ENCODE measurements around the gene MED17.

MED17 gene

GRCh38 chr11:93761910-93762309 lies 22.2 kb upstream of the MED17 start:
- no peak overlapping the region for H3K4me3 ChIP-seq (ENCODE audit: low read depth, low read length)
- TF ChIP-seq CTCF (IDR thresholded peaks at IDR 0.05; ENCODE audit: low read depth, low read length) = no peak

GRCh38 chr11:93765551-93765950 lies 18.5 kb upstream of the MED17 start:
- H3K4me3 ChIP-seq (ENCODE audit: low read depth, low read length) = no peak overlapping the region
- no peak for TF ChIP-seq CTCF (IDR thresholded peaks at IDR 0.05; ENCODE audit: low read depth, low read length)

GRCh38 chr11:93766504-93766903 lies 17.6 kb upstream of the MED17 start:
- TF ChIP-seq CTCF (IDR thresholded peaks at IDR 0.05; ENCODE audit: low read depth, low read length) = no peak
- no peak overlapping the region for H3K4me3 ChIP-seq (ENCODE audit: low read depth, low read length)

GRCh38 chr11:93767018-93767417 lies 17.1 kb upstream of the MED17 start:
- H3K4me3 ChIP-seq (ENCODE audit: low read depth, low read length) = no peak overlapping the region
- TF ChIP-seq CTCF (IDR thresholded peaks at IDR 0.05; ENCODE audit: low read depth, low read length) = no peak

- H3K4me3 ChIP-seq (ENCODE audit: low read depth, low read length) = no peak overlapping the region
- TF ChIP-seq CTCF (IDR thresholded peaks at IDR 0.05; ENCODE audit: low read depth, low read length) = no peak
Observed at GRCh38 chr11:93770160-93770559, 13.9 kb upstream of the MED17 start.

- TF ChIP-seq CTCF (IDR thresholded peaks at IDR 0.05; ENCODE audit: low read depth, low read length) = no peak
- H3K4me3 ChIP-seq (ENCODE audit: low read depth, low read length) = no peak overlapping the region
Observed at GRCh38 chr11:93772123-93772522, 12.0 kb upstream of the MED17 start.

- no peak for TF ChIP-seq CTCF (IDR thresholded peaks at IDR 0.05; ENCODE audit: low read depth, low read length)
- no peak overlapping the region for H3K4me3 ChIP-seq (ENCODE audit: low read depth, low read length)
Observed at GRCh38 chr11:93773045-93773477, 11.0 kb upstream of the MED17 start.

All from WI38 (cell line).